ENCODE measurements around the gene HHIP.

HHIP gene

DNA sequence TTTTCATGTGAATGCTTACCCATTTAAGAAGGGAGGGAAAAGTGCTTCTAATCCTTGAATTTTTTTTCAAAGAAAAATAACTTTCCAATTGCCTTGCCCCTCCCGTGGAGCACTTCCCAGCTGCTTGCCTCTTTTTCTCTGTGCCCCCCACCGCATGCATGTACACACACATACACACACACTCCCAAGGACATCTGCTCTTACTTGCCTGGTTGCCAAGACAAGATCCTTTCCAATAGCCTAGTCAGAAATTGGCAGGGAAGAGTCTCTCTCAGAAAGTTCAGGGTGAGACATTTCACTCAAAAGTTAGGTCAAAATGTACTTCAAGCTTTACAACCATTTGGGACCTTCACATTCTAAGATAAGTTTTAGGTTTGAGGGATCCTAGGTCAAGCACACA is 10.9 kb downstream of the HHIP start:
- no peak for DNase-seq

DNA sequence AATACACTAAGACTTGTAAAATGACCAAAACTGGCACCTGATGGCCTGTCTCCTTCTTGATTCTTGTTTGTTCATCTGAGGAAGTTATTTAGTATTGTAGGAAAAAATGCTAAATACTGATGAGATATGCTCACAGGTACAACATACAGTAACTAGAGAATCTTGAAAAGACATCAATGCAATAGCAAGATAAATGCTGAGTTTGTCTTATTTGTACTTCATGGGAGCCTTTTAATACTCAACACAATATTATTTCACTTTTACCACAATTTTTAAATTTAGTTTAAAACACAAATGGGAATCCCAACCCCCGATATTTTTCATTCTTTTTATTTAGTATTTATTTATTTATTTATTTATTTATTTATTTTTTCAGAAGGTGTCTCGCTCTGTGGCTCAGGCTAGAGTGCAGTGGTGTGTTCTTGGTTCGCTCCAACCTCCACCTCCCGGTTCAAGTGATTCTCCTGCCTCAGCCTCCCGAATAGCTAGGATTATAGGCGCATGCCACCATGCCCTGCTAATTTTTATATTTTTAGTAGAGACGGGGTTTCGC is 12.1 kb downstream of the HHIP start:
- no peak for DNase-seq

DNA sequence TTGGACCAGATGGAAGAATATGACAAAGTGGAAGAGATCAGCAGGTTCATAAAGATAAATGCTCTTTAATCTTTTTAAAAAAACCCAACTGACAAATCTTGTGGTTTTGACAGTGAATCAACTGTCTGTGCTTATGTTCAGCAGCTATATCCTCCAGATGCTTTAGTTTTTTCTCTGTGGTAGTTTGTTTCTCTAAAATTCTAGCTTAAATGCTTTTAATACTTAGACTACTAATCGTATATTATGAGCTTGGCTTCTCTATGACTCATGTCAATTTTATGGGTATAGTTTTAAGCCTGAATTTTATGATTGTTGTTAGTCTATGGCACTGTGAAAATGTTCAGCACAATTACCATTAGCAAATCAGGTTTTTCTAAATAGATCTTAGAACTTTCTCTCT is 12.9 kb downstream of the HHIP start:
- peak; percentile 65 for DNase-seq

DNA sequence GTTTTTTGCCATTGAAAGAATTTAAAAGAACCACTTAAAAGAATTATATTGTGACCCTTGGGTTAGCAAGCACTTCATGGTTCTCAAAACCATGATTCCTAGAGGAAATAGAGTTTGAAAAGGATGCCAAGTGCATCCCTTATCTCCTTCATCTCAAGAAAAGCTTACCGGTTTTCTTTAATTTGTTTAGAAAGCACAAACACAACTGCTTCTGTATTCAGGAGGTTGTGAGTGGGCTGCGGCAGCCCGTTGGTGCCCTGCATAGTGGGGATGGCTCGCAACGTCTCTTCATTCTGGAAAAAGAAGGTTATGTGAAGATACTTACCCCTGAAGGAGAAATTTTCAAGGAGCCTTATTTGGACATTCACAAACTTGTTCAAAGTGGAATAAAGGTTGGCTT is 13.5 kb downstream of the HHIP start:
- no peak for DNase-seq

DNA sequence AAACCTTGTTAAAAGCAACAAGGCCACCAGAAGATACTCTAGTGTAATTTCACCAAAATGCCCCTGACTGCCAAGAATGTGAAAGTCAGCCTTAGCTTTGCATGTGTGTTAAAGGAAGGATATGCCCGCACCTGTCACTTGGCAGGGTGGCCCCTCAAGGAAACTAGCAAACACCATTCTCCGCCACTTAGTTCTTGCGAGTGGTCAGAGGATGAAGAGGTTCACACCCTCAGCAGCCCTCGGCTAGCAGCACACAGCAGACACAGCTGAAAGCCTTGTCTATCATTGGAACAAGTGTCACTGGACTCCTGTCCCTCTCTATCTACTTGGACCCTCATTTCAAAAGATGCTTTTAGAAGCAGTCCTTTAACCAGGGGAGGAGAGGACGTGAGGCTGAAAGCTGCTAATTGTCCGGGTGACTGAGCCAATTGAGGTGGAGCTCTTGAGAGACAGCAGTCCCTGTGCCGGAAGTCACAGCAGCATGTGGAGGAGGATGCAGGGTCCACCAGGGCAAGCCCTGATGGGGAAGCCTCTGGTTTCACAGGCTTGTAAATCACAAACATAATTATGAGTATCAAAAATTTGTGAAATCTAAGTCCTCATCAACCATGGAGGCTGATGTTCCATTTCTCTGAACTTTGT is 18.0 kb downstream of the HHIP start:
- no peak for DNase-seq

DNA sequence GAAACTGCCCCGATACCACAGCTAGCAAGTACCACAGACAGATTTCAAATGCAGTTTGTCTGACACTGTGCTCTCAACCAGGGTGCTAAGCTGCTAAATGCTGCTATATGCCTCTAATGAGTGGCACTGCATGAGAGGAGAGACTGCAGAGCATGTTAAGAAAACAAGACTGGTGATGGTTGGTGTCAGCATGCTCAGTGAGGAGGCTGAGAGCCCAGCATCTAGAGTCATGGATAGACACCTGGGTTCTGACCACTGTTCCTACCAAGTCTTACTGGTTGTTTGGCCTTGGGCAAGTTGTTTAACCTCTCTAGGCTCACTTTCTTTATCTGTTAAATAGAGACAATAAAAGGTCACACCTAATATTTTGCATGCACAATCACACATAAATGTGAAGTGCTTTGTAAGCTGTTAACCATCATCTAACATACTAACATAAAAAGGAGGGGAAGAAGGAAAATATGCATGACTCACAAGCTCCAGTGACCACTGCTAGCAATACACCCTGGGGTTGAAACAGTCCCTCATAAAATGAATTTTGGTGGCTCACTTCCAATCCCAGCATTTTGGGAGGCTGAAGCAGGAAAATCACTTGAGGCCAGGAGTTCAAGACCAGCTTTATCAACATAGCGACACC is 20.7 kb downstream of the HHIP start:
- DNase-seq: peak; percentile 82

DNA sequence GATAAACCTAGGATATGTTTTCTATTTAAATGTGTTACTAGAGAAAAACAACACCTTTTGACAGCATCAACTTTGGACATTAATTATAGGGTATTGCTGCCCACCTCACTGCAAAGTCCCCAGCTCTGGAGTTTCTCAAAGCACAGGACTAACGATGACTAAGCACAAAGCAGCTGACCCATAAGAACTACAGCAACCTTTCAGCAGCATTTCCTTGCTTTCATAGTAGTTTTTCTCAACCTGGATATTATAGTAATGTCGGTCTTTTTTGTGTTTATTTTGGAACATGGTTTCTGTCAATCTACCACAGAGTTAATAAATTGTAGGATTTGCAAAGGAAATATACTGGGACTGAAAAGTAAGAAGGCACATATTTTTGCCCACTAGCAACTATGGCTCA is 21.5 kb downstream of the HHIP start:
- peak; percentile 13 for DNase-seq

GRCh38 chr4:144670776-144671175 is 24.8 kb downstream of the HHIP start:
- no peak for DNase-seq

- DNase-seq: no peak
Measured at GRCh38 chr4:144674711-144675110, 28.8 kb downstream of the HHIP start.

DNA sequence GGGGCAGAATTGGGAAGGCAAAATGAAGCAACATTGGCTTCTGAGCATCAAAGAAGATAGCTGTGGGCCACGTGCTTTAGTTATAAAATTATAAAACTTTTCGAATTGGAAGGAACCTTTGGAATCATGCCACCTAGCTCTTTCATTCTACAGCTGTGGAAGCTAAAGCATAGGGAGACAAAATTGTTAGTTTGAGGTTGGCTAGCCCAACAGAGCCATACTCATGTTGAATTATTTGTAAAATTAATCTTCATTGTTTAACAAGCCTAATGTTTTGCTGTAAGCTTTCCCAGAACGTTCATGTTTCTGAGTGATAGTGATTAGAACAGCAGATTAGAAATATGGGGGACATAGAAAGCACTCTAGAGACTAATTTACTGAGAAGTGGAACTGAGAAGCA is 35.9 kb downstream of the HHIP start:
- DNase-seq: no peak

DNA sequence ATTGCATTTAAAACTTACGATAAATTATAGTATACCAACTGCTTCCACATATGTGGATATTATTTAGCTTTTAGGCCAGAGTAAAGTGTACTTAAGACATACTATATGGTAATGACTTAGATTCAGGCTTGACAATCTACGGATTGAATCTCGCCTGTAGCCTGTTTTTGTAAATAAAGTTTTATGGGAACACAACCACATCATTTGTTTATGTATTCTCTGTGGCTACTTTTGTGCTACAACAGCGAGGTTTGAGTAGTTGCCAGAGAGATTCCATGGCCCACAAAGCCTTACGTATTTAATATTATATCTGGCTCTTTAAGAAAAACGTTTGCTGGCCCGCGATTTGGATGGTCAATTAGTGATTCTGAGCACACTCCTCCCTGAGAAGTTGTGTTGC is 37.6 kb downstream of the HHIP start:
- no peak for DNase-seq

GRCh38 chr4:144685911-144686310 is 40.0 kb downstream of the HHIP start:
- DNase-seq: no peak

DNA sequence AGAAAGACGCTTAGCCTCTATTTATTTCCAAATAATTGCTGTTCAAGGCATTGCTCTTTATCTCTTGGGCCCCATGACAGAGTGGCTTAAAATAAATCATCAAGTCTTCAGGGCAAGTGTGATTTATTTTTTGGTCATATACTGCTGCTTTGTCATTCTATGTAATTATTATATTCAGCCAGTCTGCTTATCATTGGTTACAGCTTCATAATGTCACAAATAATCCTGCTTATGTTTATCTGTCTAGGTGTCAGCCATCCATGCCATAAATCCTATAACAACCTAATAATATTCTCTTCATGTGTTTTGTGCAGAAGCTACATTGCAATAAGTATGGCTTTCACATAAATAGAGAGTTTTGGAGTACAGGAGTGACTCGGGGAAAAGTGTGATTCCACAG is 41.0 kb downstream of the HHIP start:
- DNase-seq: no peak

DNA sequence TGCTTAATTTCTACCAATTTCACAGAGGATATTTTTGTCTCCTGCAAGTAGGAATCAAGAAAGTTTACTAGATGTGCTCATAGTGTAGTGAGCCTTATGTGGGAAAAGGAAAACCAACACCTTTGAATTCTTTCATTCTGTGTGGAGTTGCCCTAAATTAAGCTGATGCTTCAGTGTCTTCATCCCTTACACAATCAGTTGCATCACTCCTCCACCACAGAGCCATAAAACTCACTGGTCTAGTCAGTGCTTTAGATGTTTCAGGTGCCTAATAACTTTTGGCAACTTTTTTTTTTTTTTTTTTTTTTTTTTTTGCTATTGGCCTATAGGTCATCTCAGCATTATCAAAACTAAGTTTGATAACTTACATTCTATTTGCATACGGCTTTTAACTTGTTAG is 41.5 kb downstream of the HHIP start:
- no peak for DNase-seq

GRCh38 chr4:144688035-144688569 is 42.1 kb downstream of the HHIP start:
- no peak for DNase-seq

- DNase-seq: no peak
Measured at GRCh38 chr4:144689125-144689524, 43.2 kb downstream of the HHIP start.

DNA sequence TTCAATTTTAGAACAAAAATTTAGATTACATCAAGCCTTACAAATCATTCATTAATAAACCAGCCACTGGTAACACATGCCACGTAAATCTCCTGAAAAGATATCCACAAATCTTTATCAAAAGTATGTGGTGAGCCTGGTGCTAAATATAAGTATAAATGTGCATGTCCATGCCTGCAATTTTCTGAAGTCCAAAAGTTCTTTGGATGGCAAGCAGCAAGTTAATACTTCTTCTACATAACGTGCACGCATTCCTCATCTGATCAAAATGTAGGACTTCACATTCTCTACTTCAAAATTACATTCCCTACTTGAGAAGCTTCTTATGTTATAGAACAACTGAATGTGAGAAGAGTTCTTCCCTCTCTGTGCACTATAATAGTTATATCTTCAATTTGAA is 49.8 kb downstream of the HHIP start:
- DNase-seq: no peak

GRCh38 chr4:144696376-144696775 is 50.4 kb downstream of the HHIP start:
- DNase-seq: no peak

- DNase-seq: peak; percentile 42
Measured at GRCh38 chr4:144699565-144699964, 53.6 kb downstream of the HHIP start.

- peak; percentile 8 for DNase-seq
Measured at GRCh38 chr4:144701683-144702233, 55.8 kb downstream of the HHIP start.

GRCh38 chr4:144703494-144703893 is 57.5 kb downstream of the HHIP start:
- no peak for DNase-seq

DNA sequence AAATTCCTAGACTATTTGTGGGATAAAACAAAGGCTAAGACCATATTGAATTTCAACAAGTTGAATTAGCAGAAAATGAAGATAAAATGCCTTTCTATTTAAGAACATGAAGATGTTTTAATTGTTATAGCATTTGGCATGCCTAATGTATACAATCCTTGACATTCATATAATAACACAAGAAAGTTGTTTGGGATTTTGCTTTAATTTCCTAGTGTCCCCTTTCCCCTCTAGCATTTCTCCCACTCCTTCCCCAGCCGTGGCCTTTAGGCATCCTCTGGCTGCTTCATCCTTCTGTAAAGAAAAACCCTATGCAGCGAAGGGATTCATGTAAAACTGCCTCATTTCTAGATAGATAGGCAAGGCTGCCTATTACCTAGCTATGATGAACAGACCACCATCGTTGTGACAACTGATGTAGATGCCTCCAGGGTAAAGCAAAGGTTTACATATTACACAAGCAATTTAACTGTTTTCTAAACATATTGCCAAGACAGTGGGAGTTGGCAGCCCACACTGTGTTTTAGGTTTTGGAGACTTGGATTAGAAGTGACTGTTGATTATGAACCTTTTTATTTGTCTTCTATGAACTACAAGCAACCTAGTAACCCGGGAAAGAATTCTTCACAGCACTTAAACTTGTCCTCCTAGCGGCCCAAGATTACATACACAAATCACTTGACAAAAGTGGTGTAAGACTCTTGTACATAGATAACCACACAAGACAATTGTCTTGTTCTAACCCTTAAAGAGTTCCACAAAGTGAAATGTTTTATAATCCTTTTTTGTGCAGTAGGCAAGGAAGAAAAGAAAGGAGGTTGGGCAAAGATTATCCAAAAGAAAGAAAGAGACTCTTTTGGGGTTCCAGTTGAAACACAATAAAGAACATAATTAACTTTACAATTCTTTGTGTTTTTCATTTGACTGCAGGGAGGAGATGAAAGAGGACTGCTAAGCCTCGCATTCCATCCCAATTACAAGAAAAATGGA is 59.9 kb downstream of the HHIP start:
- no peak for DNase-seq

DNA sequence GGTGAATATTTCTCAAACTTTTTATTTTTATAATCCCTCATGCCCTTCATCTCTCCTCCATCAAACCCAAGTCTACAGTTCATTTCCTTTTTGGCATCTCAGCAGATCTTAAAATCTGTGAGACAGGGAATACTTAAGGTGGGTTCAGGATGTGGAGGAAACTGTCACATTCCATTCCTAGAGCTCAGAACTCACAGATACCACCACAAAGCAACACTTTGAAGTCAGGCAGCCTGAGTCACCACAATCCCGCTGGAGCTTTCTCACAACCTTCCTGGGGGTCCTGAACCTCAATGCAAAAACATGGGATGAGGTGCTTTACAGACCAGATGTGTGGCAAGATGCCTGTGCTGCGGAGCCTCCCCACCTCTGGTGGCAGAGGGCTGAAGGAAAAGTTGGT is 63.2 kb downstream of the HHIP start:
- DNase-seq: peak; percentile 84
